DMS153 treated with DMSO at 0.1 percent for 48 hours (cell line): Measurements from ENCODE around the gene TTC13.

ENCODE experiments used
- DNase-seq: peaks from one replicate; lab custom pipeline; 2025; ENCODE audit not compliant: unreplicated experiment; lab: John Stamatoyannopoulos, UW

The TTC13 gene

GRCh38 chr1:230950404-230950803 is 28.3 kb downstream of the TTC13 start:
- DNase-seq, result no peak

- no peak for DNase-seq
These were observed 29.8 kb downstream of the TTC13 start for GRCh38 chr1:230948903-230949302.

DNA sequence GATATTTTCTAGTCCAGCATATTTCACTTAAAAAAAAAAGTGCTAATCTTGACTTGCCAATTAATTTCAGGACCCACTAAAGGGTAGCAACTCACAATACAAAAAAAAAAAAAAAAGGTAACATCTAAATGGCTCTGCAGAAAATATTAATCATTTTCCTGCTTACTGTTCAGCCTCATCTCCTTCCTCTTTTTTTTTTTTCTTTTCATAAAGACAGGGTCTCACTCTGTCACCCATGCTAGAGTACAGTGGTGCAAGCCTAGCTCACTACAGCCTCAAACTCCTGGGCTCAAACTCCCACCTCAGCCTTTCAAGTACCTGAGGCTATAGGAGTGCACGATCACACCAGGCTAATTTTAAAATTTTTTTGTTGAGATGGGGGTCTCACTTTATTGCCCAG is 30.4 kb downstream of the TTC13 start:
- DNase-seq, result no peak

- DNase-seq, result no peak
These were observed 35.5 kb downstream of the TTC13 start for GRCh38 chr1:230943048-230943593.

- no peak for DNase-seq
These were observed 37.8 kb downstream of the TTC13 start for GRCh38 chr1:230940848-230941247.

- no peak for DNase-seq
These were observed 38.7 kb downstream of the TTC13 start for GRCh38 chr1:230939806-230940489.

GRCh38 chr1:230938924-230939368 is 39.7 kb downstream of the TTC13 start:
- no peak for DNase-seq

DNA sequence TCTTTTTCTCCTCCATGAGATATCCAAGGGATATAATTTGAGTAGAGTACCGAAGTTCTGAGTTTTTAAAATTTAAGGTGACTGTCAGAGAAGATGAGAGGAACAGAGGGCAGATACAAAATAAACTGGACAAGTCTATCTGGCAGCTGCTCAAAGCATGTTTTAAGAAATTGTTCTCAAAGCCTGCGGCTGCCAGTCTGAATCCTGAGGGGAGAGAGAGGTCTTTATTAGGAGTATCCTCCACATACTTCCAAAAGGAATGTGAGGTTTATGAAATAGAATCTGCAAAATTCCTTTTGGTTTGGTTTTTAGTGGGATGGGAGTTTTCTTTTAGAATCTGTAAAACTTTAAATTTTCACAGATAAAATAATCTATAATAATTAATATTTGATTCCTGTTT is 41.3 kb downstream of the TTC13 start:
- DNase-seq, result no peak

DNA sequence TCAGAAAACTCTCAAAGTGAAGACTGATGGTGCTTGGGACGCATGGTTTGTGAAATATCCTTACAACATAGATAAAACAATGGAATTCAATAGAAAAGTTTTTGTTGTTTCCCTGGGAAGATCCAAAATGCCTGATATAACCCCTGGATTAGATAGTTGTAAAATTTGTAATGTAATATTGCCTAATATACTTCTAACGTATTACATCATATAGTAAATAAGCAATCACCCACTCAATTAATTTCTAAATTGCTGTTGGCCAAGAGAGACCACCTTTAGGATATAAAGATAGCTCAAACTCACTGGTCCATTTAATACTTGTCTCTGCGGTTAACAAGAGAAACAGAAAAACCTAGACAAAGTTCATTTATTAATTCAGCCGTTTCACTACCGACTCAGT is 42.2 kb downstream of the TTC13 start:
- no peak for DNase-seq

DNA sequence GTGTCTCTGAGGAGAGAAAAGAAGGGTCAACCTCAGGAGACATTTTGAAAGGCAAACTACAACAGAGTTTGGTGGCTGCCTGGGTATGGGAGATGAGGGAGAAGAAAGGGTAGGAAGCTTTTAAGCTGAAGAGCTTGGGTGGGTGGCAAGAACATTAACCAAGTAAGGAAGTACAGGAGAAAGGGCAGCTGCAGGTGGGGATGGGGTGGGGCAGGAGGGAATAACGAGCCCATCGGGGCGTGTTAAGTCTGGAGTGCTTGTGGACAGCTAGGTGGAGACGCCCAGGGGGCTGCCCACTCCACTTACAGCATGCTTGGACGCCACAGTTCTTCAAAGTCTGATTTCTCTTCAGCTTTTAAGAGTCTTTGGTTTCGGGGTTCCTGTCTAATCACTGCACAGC is 42.8 kb downstream of the TTC13 start:
- no peak for DNase-seq

DNA sequence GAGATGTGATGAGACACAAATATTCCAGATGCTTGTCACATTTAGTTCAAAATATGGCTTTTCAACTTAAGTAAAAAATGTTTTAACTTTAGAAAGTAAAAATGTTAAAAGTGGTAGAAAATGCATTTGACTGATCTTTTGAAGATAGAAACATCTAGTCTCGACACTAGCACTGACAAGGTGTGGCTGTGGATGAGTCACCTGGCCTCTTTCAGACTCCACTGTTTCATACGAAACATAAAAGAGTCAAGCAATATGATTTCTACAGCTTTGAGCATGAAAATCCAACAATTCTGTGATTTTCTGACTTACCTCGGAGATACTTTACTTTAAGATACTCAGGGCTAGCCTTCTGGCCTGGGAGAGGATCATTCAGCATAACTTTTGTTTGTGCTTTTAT is 47.7 kb downstream of the TTC13 start:
- DNase-seq, result no peak

DNA sequence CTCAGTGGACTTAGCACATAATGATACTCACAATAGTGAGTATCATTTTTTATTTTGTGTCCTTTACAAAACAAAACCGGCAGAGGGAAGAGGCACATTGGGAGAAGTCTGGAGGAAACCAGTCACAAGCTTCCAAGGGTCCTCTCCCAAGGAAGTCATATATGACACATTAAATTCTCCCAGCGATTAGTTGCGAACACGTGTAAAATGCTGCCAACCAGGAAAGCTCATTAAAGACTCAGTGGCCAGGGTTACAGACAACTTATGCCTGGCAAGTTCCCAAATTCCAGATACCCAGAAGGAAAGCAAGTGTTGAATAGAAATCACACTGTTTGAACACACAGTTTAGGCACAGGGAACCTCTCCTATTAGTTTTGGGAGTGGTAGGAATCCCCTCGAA is 52.5 kb downstream of the TTC13 start:
- no peak for DNase-seq

DNA sequence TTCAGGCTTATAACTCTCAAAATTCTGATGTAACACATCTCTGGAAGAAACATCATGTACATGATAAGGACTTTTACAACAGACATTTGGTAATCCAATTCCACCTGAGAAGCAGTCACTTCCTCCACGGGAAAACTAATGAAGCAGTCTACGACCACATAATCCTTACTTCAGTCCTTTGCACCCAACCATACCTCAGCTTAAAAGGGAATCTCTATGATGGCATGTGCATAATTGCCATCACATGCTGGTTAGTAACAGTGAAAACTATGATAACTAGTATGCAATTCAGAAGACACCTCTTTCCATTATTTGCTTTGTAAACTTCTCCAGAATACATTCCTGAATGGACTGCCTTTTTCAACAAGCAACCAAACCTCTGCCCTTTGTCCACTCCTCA is 53.1 kb downstream of the TTC13 start:
- no peak for DNase-seq

- DNase-seq, result no peak
These were observed 55.5 kb downstream of the TTC13 start for GRCh38 chr1:230923176-230923575.

DNA sequence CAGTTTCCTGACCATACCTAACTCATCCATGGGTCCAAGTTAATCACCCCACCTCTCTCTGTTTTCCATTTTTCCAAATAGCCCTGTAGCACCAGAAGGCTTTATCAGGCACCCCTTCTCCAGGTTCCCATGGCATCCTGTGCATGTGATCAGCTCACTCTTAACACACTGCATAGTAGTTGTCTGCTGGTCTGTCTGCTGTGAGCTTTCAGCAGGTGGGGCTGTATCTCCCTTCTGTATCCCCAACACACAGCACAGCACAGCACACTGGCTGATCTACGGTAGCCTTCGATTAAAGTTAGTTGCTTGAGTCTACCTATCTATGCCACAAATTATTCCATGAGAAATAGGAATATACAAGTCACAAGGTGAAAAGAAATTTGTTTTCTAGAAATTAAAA is 56.0 kb downstream of the TTC13 start:
- DNase-seq, result no peak

DNA sequence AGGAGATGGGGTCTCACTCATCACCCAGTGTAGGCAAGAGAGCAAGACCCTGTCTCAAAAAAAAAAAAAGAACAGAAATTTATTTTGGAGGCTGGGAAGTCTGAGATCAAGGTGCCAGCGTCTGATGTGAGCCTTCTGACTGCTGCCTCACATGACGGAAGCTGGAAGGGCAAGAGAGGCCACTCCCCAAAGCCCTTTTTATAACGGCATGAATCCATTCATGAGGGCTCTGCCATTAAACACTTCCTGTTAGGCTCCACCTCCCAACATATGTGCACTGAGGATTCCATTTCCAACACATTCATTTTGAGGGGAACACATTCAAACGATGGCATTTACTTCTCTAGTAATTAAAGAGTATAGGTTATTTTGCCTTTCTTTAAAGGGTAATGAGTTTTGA is 59.5 kb downstream of the TTC13 start:
- peak; percentile 65 for DNase-seq

DNA sequence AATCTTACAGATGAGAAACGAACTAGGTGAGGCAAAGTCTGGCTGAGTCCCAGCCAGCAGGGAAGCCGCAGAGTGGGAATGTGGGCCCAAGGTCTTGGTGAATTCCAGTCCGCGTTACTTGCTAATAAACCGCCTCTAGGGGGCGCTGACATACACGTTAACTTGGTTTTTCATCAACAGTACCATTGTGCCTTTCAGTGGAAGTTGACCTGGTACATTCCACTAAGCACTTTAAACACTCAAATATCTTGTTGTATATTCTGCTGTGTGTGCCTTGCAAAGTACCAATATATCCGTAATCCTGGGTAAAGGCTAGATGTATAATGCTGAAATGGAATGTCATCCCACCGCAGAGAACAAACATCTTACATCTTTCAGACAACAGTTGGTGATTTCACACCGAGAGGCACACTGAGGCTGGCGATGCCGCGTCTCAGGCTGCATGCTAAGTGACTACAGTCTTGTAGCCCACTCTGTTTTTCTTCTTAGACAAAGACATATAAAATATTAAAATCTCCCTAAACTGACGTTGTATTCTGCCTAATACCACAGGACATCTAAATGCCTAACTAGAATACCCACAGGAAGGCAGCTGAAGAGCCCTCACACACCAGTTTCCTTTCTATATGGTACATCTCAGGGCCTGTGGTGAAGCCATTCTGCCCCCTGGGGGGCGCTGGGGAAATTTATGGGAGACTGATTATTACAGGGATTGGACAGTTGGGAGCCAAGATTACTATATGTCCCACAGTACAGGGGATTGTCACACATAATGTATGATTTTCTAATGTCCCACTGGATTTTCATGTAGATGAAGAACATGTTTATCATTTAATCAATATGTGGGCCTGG is 61.2 kb downstream of the TTC13 start:
- DNase-seq, result peak; percentile 46

- DNase-seq, result no peak
These were observed 61.9 kb downstream of the TTC13 start for GRCh38 chr1:230916587-230917283.

GRCh38 chr1:230915078-230915477 is 63.6 kb downstream of the TTC13 start:
- DNase-seq, result no peak

DNA sequence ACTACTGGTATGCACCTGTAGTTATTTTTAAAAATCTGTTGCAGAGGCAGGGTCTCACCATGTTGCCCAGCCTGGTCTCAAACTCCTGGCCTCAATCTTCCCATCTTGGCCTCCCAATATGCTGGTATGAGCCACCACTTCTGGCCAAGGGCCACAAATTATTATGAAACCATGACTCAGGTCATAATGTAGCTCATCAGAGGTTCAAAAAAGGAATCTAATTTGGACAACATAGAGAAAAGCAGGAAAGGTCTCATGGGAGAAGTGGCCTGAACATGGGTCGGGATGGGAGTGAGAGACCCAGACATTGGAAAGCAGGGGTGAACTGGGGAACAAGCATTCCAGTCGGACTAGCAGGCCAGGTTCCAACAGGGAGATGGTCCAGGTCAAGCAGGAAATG is 65.2 kb downstream of the TTC13 start:
- DNase-seq, result no peak

GRCh38 chr1:230910755-230911117 is 67.9 kb downstream of the TTC13 start:
- no peak for DNase-seq
